H1 (cell line): Measurements from ENCODE around the gene GCSAM. TPM values are rescaled to one million over a fixed set of nuclear protein-coding genes. Genes with fewer than 3 reads are reported as not detected.

Experiments
- SIN3A ChIP-seq, 2 experiments: IDR thresholded peaks in 1 of 2; conservative IDR thresholded peaks in 1 of 2; 2 replicates each; pipeline ENCODE4 v1.6.1; 2011 to 2012; ENCODE audit warnings: low read length in 2 of 2, improper control_type of control experiment in 1 of 2, low read depth in 1 of 2, mild to moderate bottlenecking in 1 of 2
- SP2 ChIP-seq: IDR thresholded peaks from 2 replicates; pipeline ENCODE4 v1.6.1; 2012; ENCODE audit warnings: mild to moderate bottlenecking, low read length, inconsistent platforms
- polyA plus RNA-seq, 7 experiments: library from polyadenylated mRNA; depleted of rRNA in 3 of 7; stranded (reverse) in 5 of 7; unstranded in 2 of 7; fragments of >200 nt in 5 of 7; fragments of 200-250 nt in 2 of 7; gene quantifications; 1 replicate in 5 of 7; 2 replicates in 1 of 7; 4 replicates in 1 of 7; pipeline versions ENCODE4 v1.2.1 to v1.2.3, GENCODE V29; 2011 to 2013; ENCODE audit warnings: missing spikeins in 2 of 7, mixed read lengths in 2 of 7
- total RNA-seq: library from RNA; stranded (reverse); fragmentation: NEBNext Ultra II Directional; extraction: Animal tissue kit (Norgen Biotek cat#: 25700); gene quantifications from 2 replicates; pipeline ENCODE4 v1.2.1, GENCODE V29; 2021

GCSAM gene
- total and polyA plus RNA-seq, 2 of the 8 experiments (the other 6 are each of a cell fraction or from before 2014, with no cell fraction given) = not detected

- TF ChIP-seq SIN3A (conservative IDR thresholded peaks at IDR 0.05 in 1 of 2, IDR thresholded peaks at IDR 0.05 in 1 of 2; ENCODE audit: low read depth in 1 of 2, low read length in 2 of 2) = peak in 1 of 2 experiments; percentile 81; a peak in 2 of 4 replicates
- TF ChIP-seq SP2 = no peak
- TF ChIP-seq, all 59 proteins: peak for 14
These were observed 46.8 kb downstream of the GCSAM start, which contains the start of gene C3orf52 (continued) for GRCh38 chr3:112086076-112086854.
